HG02798 (cell line): ENCODE results near the gene MAST3.
A peak's percentile ranks its signal among the peaks of the same experiment; 100 is the strongest.
"Not testable (repeated sequence)": the region's sequence is repeated elsewhere in the genome, so short reads cannot be mapped to it uniquely, and the experiment has no call there.

Source experiments
- ATAC-seq: cut with Tn5 transposase; IDR thresholded peaks from one replicate; pipeline ENCODE4 v1.9.1; 2021; ENCODE audit warnings: mild to moderate bottlenecking; ENCODE audit not compliant: unreplicated experiment, poor library complexity

Gene MAST3

DNA sequence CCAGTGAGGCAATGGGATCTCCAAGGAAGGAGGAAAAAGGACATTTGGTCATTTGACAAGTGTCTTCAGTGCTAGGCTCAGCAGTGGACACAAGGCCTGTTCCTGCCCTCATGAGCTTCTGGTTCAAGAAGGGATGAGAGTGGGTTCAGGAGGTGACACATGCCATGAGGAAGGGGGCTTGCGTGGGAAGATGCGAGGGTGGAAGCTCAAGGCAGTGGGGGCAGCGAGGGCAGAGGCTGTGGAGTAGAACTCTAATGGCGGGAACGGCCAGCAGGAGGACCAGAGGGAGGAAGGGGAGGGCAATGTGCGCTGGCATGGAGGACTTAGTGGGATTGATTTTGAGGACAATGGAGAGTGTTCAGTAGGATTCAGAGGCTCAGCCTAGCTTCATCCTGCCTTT lies 58.7 kb downstream of the MAST3 start:
- ATAC-seq, result no peak

DNA sequence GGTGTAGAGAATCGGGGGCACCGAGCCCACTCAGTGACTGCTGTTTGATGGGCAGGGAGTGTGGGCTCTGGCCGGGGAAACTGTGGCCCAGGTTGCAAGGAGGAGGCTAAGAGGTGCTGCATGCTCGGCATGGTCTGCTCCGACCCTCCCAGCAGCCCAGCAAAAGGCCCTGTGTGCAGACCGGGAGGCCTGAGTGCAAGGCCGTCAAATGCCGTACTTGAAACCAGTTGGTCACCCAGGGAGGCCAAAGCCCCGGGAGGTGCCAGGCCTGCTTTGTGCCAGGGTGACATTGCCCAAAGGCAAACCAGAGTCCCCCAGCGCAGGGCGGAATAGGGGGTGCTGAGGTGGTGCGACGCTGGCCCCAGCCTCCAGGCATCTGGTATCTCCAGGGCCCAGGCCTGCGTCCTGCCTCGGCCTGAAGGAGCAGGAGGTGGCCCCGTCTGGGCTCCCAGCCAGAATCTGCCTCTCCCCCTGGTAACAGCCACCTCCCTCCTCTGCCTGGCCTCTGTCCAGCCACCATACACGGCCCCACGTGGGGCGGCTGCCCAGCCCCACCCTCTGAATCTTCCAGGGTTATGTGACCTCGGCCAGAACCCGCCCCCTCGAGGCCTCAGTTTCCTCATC lies 59.4 kb downstream of the MAST3 start:
- ATAC-seq, result no peak

DNA sequence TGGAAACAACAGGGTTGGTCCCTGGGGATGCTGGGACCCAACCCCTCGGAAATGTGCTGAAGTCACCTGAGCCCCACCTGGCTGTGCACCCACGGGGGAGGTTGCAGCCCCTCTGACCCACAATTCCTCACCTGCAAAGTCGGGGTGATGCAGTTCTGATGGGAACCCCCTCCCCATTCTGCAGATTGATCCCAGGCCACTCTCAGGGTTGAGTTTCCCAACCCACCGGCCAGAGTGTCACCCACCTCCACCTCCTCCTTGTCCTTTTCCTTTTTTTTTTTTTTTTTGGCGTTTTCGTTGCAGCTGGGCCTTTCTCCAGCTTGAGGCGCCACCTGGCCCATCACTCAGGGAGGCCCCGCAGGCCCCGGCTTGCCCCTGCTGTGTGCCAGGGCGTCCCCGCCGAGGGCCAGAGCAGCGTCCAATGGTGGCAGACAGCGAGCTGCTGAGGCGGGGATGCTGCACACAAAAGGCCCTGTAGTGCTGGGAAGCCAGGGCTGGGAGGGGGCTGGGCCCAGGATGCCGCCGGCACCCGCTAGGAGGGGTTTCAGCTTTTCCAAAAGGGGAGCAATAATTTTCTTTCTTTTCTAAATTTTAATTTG lies 60.0 kb downstream of the MAST3 start:
- no peak for ATAC-seq

DNA sequence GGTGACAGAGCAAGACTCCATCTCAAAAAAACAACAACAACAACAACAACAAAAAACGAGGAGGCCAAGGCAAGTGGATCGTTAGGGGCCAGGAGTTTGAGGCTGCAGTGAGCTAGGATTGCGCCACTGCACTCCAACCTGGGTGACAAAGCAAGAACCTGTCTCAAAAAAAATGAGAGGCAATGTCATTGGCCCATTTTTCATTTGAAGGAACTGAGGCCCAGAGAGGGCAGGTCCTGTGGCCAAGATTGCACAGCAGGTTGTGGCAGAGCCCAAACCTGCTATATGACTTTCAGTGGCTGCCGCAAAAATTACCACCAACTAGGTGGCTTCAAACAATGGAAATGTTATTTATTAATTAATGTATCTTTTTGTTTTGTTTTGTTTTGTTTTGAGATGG lies 60.9 kb downstream of the MAST3 start:
- ATAC-seq, result no peak

DNA sequence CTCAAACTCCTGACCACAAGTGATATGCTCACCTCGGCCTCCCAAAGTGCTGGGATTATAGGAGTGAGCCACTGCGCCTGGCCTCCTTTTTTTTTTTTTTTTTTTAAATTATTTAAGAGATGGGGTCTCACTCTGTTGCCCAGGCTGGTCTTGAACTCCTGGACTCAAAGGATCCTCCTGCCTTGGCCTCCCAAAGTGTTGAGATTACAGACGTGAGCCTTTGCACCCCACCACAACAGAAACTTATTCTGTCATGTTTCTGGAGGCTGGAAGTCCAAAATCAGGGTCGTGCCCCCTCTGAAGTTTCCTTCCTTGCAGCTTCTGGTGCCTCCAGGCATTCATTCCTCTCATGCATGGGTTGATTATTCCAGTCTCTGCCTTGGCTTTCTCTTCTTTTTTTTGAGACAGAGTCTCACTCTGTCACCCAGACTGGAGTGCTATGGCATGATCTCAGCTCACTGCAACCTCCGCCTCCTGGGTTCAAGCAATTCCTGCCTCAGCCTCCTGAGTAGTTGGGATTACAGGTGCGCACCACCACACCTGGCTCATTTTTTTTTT lies 61.6 kb downstream of the MAST3 start:
- not testable (repeated sequence) for ATAC-seq

- no peak for ATAC-seq
Observed at GRCh38 chr19:18159810-18160209, 62.2 kb downstream of the MAST3 start.

DNA sequence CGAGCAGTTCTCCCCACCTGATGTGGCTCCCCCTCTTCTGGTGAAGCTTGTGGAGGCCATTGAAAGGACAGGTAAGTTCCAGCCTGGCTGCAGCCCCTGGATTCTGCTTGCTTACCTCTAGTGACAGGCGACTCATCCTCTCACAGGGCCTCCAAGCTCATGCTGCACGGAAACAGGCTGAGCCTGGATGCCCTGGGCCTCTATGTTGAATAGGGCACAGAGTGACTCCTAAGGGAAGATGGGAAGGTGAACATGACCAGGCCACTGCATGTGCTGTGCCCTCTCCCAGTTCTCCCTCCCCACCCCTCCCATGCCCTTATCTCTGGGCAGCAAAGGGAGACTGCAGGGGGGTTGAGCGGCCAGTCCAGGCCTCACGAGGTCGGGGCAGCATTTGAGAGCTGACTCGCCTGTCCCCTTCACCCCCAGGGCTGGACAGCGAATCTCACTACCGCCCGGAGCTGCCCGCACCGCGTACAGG lies 63.0 kb downstream of the MAST3 start:
- ATAC-seq, result no peak

DNA sequence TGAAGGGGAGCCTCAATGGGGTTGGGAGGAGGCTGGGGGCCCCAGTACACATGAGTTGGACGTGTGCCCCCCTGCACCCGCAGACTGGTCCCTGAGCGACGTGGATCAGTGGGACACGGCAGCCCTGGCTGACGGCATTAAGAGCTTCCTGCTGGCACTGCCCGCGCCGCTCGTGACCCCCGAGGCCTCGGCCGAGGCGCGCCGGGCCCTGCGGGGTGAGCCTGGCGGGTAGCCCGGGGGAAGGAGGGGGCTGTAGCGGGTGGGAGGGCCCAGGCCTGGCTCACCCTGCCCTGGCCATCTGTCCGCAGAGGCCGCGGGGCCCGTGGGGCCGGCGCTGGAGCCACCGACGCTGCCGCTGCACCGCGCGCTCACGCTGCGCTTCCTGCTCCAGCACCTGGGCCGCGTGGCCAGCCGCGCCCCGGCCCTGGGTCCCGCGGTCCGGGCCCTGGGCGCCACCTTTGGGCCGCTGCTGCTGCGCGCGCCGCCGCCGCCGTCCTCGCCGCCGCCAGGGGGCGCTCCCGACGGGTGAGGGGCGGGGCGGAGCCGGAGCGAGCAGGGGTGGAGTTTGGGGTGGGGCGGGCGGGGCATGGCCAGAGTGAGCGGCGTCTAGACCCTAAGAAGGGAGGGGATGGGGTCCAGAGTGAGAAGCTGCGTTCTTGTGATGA lies 63.5 kb downstream of the MAST3 start:
- ATAC-seq, result peak; percentile 81

- no peak for ATAC-seq
Observed at GRCh38 chr19:18161636-18162002, 64.0 kb downstream of the MAST3 start.

- ATAC-seq, result no peak
Observed at GRCh38 chr19:18164072-18164471, 66.5 kb downstream of the MAST3 start.

- ATAC-seq, result no peak
Observed at GRCh38 chr19:18165794-18166544, 68.4 kb downstream of the MAST3 start.

- ATAC-seq, result no peak
Observed at GRCh38 chr19:18167011-18167410, 69.4 kb downstream of the MAST3 start.

DNA sequence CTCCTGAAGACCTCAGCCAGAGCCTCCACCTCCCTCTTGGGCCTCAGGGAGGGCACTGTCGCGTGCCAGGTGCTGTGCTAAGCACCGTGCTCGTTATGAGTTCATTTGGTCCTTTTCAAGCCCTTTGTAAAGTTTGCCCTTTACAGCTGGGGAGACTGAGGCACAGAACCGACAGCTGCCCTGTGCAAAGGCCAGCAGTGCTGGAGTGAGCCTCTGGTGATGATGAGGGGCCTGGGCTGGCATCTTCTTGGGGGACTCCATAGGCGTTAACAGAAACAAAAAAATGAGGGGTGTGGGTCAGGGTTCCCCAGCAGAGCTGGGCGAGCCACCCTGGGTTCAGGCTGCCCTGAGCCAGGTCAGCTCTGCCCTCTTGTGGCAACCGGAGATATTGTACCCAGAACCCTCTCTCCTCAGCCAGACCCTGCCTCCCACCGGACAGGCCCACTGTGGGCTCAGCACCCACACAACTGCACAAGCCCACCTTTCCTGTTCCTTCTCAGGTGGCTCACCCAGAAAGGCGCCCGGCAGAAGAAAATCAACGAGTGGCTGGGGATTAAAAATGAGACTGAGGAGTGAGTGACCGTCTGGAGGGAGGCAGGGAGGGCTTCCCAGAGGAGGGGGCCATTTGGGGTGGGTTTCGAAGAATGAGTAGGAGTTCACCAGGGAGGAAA lies 70.5 kb downstream of the MAST3 start:
- ATAC-seq, result peak; percentile 42

GRCh38 chr19:18168673-18169381 lies 71.2 kb downstream of the MAST3 start:
- no peak for ATAC-seq

DNA sequence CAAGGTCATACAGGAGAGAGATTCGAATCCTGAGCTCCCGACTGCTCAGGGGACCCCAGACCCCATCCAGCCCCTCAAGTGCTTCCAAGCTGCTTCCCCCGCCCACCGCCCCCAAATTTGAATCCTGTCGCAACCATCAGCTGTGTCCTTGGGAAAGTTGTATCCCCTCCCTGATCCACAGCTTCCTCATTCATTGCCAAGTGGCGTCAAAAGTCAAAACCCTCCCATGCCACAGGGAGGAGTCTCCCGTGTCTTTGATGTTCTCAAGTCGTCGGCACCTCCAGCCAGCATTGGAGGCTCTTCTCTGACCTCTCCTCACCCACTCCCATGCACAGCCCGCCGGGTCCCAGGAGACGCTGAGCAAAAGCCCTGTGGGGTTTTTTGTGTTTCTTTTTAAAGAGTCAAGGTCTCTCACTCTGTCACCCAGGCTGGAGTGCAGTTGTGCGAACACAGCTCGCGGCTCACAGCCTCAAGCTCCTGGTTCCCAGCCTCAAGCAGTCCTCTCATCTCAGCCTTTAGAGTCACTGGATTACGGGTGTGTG lies 73.2 kb downstream of the MAST3 start:
- ATAC-seq, result no peak

DNA sequence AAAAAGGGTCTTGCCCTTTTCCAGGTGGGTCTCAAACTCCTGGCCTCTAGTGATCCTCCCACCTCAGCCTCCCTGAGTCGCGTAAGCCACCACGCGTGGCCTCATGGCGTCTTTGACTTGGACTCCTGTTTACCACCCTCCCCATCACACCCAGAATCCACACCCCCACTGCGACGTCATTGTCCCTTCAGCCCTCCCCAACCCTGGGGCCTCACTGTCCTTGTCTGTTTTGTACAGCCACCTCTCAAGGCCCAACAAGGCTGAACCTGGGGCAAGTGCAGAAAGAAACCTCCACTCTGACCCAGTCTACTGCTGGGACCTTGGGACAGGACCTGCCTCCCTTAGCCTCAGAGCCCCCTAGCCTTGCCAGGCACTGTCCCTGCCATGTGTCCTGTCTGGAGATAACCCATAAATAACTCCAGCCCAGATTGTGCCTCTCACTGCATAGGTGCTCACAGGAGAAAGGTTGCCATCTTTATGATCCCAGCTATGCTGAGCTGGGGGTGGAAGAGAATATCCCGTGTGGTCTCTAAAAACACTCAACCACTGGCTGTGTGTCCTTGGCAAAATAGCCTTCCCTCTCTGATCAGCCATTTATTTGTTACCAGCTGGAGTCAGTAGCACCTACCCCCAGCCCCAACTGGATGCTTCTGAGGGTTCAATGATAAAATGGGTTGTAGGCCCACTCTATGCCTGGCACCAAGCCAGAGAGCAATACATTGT lies 74.2 kb downstream of the MAST3 start:
- ATAC-seq, result no peak

GRCh38 chr19:18172331-18173053 lies 74.9 kb downstream of the MAST3 start:
- no peak for ATAC-seq

DNA sequence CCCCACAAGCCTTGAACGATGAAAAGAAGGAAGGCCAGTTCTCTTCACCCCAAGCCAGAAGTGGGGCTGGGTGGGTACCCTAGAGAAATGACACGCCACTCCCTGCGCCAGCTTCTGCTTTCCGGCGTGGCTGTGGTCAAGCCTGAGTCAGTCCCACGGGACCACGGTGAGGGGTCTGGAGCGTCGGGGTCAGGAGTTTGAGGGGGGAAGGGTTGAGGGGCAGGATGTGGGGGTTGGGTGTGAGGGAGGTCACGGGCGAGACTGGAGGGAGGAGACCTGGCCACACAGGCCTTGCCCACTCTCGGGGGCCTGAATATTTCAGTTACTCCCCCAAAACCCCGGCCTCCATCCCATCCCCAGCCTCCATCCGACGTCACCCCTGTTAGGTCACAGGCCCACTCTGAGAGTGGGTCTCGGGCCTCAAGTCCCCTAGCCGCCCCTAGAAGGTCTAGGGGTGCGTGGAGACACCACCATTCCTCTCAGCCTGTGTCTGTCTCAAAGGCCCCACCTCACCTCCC lies 75.5 kb downstream of the MAST3 start:
- peak; percentile 15 for ATAC-seq
